ENCODE results near the gene SLC38A2.
"Not testable (repeated sequence)": the region's sequence is repeated elsewhere in the genome, so short reads cannot be mapped to it uniquely, and the experiment has no call there.

- TF ChIP-seq EZH2 (optimal IDR thresholded peaks at IDR 0.05; ENCODE audit: low read depth, low read length); CTCF (IDR thresholded peaks at IDR 0.05; ENCODE audit: low read length): not testable (repeated sequence)
Measured at GRCh38 chr12:46399461-46400248, 27.1 kb upstream of the SLC38A2 start.
